GM21447 (cell line): Measurements from ENCODE around the gene DIS3L2.
"Not testable (repeated sequence)": the region's sequence is repeated elsewhere in the genome, so short reads cannot be mapped to it uniquely, and the experiment has no call there.

ENCODE experiments used
- ATAC-seq: cut with Tn5 transposase; IDR thresholded peaks from one replicate; pipeline ENCODE4 v1.9.1; 2021; ENCODE audit not compliant: unreplicated experiment

Gene DIS3L2

DNA sequence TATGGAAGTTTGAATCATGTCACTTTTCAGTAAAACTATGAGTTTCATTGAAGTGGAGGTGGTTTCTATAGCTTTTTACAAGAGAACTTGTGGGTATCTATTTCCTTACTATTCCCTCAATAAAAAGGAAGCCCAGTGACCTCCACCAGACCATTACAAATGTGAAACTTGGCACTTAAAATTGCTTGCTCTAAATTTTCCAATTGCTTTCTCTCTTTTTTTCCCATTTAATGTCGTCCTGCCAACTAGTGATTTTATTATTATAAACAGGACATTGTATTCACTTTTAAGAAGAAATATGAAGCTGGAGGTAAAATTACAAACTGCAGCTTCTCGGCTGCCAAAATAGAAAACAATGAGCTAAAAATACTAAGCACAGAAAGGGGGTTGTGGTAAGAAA lies 208.9 kb downstream of the DIS3L2 start:
- no peak for ATAC-seq

DNA sequence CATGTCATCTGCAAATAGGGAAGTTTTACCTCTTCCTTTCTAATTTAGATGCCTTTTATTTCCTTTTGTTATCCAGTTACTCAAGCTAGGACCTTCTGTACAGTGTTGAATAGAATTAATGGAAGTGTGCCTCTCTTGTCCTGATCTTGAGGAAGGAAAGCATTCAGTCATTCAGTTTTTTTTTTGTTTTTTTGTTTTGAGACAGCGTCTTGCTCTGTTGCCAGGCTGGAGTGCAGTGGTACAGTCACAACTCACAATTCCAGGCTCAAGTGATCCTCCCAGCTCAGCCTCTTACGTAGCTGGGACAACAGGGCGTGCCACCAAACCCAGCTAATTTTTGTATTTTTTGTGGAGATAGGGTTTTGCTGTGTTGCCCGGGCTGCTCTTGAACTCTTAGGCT lies 213.1 kb downstream of the DIS3L2 start:
- ATAC-seq = no peak

DNA sequence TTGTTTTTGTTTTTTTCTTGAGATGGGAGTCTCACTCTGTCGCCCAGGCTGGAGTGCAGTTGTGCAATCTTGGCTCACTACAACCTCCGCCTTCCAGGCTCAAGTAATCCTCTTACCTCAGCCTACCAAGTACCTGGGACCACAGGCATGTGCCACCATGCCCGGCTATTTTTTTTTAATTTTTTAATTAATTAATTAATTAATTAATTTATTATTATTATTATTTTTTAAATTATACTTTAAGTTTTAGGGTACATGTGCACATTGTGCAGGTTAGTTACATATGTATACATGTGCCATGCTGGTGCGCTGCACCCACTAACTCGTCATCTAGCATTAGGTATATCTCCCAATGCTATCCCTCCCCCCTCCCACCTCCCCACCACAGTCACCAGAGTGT lies 215.1 kb downstream of the DIS3L2 start:
- ATAC-seq = not testable (repeated sequence)

DNA sequence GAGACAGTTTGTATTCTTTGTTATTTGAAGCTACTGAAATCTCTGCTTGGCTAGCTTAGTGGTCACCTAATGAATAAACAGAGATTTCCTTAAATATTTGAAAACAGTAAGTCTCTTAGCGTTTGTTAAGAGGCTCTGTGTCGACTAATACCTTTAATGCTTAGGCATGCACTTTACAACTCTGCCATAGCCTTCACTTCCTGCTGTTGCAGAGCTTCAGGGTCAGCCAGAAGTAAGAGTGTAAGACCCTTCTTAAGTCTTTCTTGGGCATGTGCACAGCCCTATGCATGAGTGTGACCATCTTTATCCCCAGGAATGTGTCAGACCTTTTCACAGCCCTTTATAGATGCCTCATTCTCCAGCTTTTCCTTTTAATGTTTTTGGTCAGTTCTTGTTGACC lies 221.8 kb downstream of the DIS3L2 start:
- no peak for ATAC-seq

DNA sequence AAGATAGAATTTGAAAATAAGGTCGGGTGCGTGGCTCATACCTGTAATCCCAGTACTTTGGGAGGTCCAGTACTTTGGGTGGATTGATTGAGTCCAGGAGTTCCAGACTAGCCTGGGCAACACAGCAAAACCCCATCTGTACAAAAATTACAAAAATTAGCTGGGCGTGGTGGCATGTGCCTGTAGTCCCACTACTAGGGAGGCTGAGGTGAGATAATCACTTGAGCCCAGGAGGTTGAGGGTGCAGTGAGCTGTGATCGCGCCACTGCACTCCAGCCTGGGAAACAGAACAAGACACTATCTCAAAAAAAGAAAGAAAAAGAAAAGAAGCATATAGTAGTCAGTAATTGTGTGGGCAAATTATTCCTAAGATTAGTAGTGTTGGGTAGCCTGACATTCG lies 222.8 kb downstream of the DIS3L2 start:
- no peak for ATAC-seq

DNA sequence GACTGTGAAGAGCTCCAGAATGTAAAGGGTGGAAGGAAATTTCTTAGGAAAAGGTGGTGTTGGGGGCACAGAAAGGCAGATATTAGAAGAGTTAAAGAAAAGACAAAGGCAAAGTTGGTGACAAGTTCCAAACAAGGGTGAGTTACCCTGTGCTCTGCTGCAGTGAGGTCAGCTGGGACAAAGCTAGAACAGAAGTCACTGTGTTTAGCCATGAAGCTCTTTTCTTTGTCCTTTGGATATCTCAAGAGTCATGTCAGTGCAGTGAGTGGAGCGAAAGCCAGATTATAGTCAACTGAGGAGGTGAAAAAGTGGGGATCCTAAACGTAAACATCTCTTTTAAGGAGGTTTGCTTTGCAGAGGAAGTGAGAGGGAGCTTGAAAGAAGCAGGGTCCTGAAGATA lies 229.3 kb downstream of the DIS3L2 start:
- no peak for ATAC-seq

DNA sequence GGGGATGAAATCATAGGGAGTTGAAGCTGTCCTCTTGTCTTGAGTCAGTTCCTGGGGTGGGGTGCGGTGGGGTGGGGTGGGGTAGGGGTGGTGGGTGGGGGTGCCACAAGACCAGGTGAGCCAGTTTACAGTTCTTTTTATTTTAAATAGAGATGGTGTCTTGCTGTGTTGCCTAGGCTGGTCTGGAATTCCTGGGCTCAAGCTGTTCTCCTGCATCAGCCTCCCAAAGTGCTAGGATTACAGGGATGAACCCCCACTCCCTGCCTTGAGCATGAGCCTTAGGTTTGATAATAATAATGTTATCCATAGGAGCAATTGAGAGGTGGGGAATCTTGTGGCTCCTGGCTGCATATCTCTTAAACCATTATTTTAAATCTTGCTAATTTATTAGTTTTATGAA lies 234.0 kb downstream of the DIS3L2 start:
- no peak for ATAC-seq

DNA sequence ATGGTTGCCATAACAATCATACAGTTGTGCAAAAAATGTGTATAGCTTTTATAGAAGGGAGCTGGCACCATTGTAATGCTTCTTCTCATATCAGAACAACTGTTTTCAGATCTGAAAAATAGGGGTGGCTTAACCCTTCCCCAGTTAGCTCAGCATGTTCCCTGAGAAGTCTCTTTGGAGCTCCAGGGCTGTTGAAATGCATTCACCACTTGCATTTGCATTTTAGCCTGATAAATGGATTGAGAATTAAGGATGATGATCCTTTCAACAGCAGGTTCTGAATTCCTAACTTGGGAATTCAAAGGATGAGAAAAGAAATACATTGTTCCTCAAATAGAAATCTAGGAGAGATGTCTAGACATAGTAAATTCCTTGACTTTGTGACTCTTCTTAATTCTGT lies 235.3 kb downstream of the DIS3L2 start:
- no peak for ATAC-seq

DNA sequence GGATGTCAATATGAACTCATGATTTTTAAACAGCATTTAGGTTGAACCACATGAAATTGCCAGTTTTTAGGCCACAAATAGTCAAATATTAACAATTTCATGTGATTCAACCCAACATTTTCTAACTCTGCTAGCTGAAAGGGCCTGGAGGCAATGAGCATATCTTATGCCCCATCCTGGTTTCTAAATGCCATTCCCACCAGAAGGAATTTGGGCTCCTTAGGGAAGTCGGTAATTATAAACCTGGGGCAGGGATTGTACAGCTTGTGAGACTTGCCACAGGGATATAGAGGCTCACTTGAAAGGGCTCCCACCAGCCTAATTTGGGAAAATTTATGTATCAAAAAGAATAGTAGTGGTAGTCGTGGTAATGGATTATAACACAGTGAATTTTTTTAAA lies 238.7 kb downstream of the DIS3L2 start:
- no peak for ATAC-seq

DNA sequence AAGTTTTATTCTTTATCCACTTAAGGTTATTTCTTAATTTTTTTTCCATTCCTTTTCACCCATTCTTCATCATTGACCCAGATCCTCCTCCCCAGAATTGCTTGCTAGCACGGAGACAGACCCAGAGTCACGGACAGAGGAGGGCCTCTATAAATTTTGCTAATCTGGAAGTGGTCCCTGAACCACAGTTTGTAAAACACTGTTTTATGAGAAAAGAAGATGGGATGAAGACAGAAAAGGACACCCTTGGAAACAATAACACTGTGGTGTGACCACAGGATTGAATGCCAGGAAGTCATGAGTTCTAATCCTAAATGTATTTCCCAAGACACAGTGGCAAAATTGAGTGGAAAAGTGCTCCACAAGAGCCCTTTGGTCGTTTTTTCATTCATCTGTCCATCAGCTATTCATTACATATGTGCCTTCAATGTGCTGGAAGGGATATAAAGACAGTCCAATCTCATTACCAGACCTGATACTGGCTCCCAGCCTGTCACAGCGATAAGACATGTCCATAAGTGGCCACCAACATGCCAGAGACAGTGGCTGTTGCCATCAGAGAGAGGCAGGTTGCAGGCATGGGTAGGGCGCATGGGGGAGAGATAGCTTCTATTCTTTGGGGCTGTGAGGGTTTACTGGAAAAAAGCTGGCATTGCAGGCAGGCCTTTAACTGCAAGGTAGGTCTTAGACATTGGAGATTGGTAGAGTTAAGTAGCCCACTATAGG lies 241.8 kb downstream of the DIS3L2 start:
- no peak for ATAC-seq

DNA sequence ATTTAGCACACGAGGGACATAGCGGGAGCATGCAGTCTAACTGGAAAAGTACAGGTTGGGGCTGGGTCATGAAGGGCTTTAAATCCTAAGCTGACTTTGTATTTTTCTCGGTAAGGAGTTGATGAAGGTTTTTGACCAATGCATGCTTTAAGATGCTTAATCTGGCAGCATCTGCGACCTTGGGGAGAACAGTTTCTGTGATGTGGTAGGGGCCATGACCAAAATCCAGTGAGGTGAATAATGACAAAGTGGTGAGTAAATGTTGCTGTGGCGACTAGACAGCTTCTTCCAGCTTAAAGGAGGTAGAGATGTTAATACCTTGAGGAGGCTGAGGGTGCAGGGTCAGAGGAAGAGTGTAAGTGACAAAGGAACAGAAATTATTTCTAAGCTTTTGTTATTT lies 242.4 kb downstream of the DIS3L2 start:
- ATAC-seq = no peak

DNA sequence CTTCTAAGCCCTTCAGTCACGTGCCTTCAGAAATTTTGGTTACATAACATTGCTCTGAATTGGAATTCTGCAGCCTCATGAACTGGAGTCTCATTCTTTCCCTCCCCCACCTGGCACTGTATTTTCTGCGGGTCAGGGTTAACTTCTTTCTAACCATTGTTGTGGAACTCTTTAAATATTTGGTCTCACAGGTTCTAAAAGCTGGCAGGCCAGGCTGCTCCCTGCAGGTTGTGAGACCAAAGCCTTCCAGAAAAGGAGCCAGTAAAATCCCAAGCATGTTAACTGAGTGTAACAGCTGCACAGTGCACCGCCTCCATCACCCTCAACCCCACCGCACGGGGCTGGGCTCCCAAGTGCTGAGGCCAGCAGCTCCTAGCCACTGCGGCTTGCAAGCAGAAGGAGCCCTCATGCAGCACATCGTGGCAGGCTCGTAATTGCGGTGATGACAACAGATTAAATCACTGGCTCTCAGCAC lies 243.0 kb downstream of the DIS3L2 start:
- ATAC-seq = no peak

DNA sequence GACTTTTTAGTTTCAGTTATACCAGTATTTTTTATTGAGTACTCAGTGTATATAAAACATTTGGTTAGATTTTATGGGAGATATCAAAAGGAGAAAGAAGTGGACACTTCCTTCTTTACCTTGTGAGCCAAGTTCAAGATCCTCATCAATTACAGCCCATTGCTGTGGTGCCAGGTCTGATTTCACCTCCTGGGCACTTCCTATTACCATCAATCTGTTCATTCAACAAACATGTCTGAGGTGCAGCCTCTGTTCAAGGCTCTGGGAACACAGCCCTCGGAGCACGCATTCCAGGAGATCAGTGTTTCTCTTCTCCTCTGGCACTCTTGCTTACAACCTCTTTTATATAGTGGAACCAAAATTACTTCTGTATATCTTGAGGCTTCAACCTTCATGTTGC lies 245.7 kb downstream of the DIS3L2 start:
- no peak for ATAC-seq

DNA sequence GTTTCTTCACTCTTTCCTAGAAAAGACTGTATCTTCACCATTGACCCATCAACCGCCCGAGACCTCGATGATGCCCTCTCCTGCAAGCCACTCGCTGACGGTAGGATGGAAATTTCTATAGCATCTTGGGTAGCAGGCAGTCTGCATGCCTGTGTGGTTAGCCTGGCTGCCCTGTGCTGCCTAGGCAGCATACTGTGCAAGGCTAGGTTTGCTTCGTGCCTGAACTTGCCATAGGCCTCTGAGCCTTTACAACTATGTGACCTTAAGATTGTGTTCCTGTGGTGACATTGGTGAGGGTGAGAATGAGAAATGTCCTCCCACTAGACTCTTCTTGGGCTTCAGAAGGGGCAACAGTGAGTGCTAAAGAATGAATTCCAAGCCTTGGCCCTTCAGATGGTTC lies 248.8 kb downstream of the DIS3L2 start:
- no peak for ATAC-seq

DNA sequence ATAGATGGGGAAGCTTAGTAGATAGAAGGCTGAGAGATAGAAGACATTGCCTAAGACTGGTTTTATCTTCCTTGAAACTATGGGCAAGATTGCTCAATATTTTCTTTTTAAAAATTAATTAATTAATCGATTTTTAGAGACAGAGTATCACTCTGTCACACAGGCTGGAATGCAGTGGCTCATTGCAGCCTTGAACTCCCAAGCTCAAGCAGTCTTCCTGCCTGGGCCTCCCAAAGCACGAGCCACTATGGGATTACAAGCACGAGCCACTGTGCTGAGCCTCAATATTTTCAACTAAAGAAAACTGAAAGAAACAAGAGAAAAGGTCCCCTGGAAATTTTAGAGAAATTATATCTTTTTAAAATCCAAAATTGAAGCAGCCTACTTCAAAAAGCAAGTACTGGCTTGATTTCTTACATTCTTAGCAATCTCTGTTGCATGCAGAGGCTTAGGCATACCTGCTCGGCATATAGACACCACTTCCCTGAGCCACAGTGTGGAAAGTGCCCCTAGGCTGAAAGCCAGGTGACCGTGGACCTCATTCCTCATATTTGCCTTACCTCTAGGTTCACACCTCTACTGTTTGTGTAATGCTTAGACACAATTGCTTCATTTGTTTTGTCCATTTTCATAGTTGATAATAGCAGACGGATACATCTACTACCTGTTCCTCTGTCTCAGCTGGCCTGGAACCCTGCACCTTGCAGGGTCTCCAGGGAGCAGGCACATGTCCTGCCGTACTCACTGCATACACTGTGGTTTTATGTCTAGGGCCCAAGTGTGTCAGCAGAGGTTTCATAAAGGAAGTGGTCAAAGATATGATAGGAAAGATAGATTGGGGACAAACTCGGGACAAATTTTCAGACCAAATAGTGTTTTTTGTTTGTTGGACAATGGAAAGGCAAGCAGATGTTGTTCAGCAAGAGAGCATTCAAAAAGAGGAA lies 250.5 kb downstream of the DIS3L2 start:
- no peak for ATAC-seq

DNA sequence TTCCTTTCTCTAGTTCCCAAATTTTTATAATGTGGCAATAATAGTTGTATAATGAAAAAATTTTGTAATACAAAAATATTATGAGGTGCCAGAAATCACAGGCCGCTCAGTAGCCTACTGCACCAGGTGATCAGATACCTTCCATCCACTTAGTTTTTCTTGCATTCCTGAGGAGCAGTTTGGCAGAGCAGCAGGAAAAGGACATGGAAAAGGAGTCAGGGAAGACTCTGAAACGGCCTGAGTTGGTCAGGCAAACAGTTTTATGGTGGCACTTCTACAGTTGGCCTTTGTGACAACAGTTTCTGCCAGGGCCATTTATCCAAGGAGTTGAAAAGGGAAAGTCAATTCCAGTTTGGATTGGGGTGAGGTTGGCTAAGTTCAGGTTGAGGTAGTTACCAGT lies 251.7 kb downstream of the DIS3L2 start:
- ATAC-seq = no peak

DNA sequence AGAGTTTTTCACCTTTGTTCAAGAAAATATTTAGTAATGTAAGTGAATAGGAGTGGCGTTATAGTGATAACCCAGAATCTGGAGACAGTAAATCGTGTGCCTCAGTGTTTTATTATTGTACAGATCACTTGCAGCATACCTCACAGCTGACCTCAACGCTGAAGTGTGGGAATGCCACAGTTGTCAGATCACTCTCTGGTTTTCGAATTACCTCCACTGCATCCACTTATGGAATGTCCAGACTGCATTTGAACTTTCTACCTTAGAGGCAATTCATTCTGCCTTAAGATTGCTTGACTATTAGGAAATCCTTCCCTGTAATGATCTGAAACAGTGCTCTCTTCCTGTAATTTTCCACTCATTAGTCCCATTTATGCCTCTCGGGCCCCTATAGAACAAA lies 252.5 kb downstream of the DIS3L2 start:
- no peak for ATAC-seq

DNA sequence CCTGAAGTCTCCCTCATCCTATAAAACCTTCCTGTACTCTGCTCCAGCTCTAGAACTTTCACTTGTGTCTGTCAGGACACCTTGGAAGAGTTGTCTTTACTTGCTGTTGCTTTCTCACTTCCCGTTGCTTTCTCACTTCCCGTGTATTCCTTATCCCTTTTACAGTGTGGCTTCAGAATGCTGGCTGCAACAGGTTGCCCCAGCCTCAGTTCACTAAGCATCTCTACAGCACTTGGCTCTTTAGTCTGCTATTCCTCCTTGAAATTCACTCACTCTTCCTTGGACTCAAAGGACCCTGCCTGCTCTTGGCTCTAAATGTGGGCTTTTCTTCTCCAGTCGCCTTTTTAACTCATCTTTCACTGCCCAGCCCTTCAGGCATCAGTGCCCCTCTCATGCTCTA lies 254.5 kb downstream of the DIS3L2 start:
- ATAC-seq = no peak

DNA sequence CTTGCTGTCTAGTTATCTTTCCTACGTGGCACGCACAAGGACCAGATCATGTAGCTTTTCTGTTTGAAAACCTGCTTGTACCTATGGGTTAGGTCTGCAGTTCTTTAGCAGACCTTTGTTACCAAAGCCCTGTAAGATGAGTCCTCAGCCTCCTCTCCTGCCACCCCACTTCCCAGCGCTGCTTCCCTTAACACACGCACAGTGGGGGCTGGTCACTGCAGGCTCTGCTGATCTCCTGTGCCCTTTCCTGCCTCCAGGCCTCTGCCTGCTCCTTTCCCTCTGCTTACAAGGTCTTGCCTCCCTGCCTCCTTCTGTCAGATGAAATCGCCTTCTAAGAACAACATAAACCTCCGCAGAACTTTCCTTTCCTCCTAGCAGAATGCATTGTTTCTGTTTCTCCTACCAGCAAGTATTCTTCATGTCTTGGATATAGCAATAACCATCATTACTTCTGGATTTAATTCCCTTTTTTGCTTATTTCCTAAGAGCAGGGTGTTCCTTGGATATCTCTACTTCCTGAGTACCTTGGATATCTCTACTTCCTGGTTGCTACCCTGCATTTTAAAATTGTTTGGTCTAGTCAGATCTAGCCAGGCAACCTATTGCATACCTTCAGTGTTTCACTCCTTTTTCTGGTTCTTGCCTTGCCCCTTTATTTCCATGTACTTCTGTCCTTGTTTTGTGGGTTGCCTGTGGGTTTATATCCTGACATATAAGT lies 257.4 kb downstream of the DIS3L2 start:
- no peak for ATAC-seq

DNA sequence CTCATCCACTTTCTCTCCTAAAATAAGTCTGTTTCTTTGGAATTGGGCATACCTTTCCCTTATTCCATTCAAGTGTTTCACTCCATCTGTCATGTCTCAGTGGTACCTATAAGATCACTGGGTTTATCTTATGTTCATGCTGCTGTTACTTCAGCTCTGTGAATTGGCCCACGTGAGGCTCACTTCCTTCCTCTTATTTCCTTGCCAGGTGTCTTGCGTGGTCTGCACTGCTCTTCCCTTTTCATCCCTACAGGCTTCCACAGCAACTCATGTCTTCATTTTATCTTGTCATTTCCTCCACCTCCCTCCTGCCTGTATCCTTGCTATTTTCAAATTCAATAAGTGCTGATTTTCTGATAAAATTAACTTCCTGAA lies 258.0 kb downstream of the DIS3L2 start:
- no peak for ATAC-seq

DNA sequence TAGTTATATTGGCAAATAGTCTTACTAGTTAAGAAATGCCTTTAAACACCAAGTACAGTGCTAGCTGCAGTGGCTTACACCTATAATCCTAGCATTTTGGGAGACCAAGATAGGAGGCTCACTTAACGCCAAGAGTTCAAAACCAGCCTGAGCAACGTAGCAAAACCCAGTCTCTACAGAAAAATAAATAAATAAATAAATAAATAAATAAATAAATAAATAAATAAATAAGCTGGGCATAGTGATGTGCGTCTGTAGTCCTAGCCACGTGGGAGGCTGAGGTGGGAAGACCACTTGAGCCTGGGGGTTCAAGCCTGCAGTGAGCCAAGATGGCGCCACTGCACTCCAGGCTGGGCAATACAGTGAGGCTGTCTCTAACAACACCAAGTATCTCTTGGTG lies 258.4 kb downstream of the DIS3L2 start:
- no peak for ATAC-seq

DNA sequence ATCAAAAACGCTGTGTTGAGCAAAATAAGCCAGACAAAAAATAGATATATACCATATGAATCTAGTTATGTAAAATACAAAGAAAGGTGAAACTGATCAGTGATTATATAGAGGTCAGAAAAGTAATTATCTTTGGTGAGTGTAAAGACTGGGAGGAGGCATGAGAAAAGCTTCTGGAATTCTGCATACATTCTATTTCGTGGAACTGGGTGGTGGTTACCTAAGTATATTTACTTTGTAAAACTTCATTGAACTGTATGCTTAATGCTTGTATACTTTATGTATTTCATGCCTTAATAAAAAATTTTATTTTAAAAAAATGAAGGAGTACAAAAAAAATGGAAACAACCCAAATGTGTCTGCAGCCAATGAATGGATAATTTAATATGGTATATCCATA lies 263.9 kb downstream of the DIS3L2 start:
- ATAC-seq = no peak
